ENCODE measurements around the gene NKPD1. TPM values are rescaled to one million over a fixed set of nuclear protein-coding genes. Genes with fewer than 3 reads are reported as not detected.

NKPD1 gene
- total and polyA plus RNA-seq, 2 donors (not counting 3 experiments of a cell fraction or from before 2014, with no cell fraction given): 0.04 TPM; not detected in 1

DNA sequence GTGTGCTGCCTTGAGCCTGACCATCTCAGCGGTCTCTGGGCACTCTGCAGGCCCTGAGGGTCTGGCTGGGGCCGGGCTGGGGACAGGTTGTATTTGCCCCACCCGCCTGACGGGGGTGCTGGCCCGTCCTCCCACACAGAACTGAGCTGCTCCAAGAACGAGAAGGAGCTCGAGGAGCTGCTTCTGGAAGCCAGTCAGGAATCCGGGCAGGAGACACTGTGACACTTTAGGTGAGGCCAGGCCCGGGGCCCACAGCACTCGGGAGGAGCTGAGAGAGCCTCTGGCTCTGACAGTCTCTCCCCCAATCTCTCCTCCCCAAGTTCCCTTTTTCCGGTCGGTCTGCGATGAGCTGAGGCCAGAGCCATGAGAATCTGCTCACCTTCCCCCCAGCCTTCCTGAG lies 14.5 kb downstream of the NKPD1 start:
- no peak for FAIRE-seq

DNA sequence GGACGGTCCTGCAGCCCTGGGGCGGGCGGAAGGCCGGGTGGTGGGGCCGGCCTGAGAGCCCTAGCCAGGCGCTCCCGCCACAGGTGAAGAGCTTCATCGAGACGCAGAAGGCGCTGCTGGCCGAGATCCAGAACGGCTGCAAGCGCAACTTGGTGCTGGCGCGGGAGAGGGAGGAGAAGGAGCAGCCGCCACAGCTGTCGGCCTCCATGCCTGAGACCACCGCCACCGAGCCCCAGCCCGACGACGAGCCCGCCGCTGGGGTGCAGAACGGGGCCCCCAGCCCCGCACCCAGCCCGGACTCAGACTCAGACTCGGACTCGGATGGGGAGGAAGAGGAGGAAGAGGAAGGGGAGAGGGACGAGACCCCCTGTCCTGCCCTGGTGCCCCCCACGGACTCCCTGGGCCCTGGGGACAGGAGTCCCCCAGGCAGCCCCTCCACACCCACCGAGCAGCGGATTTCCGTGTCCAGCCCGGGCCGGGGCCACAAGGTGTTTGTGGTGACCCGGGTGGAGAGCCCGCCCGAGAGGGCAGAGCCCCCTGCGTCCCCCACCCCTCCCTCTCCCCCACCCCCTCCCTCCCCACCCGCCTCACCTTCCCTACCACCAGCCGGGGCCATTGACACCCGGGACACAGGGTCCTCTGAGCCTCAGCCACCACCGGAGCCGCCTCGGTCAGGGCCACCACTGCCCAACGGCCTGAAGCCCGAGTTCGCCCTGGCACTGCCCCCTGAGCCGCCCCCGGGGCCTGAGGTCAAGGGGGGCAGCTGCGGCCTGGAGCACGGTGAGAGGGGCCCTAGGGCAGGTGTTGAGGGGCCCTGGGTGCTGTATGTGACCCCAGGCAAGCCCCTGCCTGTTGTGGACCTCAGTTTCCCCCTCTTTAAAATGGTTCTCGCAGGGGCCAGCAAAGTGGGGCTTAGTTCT lies 15.3 kb downstream of the NKPD1 start:
- dilution Hi-C loops (cut with MboI; ENCODE audit: extremely low pct_ligation_motif_present, low sequenced_read_pairs) (no loop called here), intact Hi-C loops (cut with micrococcal nuclease) (no loop called here)
- Histone ChIP-seq H3K4me2 (ENCODE audit: insufficient read depth, low read length) (no peak overlapping the region), H3K27me3 (ENCODE audit: control insufficient read depth in 2 of 2, insufficient read depth in 2 of 2, low read length in 2 of 2) (no peaks in the 10 kb centered on the region), H3K9me3 (replicated peaks; ENCODE audit: control insufficient read depth, insufficient read depth, low read length) (no peaks in the 10 kb centered on the region), H3K4me3 (replicated peaks in 1 of 3; ENCODE audit: insufficient read depth in 1 of 3, low read depth in 1 of 3, low read length in 3 of 3) (no peak overlapping the region), H2AFZ (ENCODE audit: low read depth, low read length) (no peak overlapping the region), H3K4me1 (ENCODE audit: control insufficient read depth, extremely low read depth, insufficient read depth, low read length) (no peaks in the 10 kb centered on the region), H3K9ac (replicated peaks; ENCODE audit: extremely low read depth, insufficient read depth, low read length) (no peak overlapping the region), H3K9me1 (replicated peaks; ENCODE audit: control insufficient read depth, extremely low read depth, insufficient read depth, low read length) (no peaks in the 10 kb centered on the region), H3K79me2 (ENCODE audit: control insufficient read depth, insufficient read depth, low read length) (no peaks in the 10 kb centered on the region), H3K27ac (ENCODE audit: insufficient read depth, low read depth, low read length) (no peak overlapping the region), H3K36me3 (ENCODE audit: control insufficient read depth in 2 of 2, extremely low read depth in 1 of 2, insufficient read depth in 2 of 2, low read length in 2 of 2) (peaks cover 2 to 17% of the 10 kb centered on the region in 2 experiments), H4K20me1 (replicated peaks; ENCODE audit: control insufficient read depth, extremely low read depth, insufficient read depth, low read length) (no peaks in the 10 kb centered on the region)
- CTCF ChIA-PET: no interaction called here
- BruUV-seq (replicated peaks): no TSS peak
- FAIRE-seq (no peak), DNase-seq (ENCODE audit: low read depth, low spot score) (no peak)
- POLR2A ChIA-PET: no interaction called here
- TF ChIP-seq JUN (IDR thresholded peaks at IDR 0.05; ENCODE audit: borderline replicate concordance, insufficient read depth, insufficient read length, low read depth) (no peak), MYC (IDR thresholded peaks at IDR 0.05; ENCODE audit: low read depth, low read length) (no peak), GATA2 (IDR thresholded peaks at IDR 0.05; ENCODE audit: insufficient read depth, insufficient read length, low read depth, low read length) (no peak), POLR2AphosphoS5 (IDR thresholded peaks at IDR 0.05; ENCODE audit: insufficient read depth, low read depth, low read length) (no peak), POLR2A (IDR thresholded peaks at IDR 0.05; ENCODE audit: low read depth, low read length) (no peak), EZH2 (IDR thresholded peaks at IDR 0.05; ENCODE audit: borderline replicate concordance, low read depth, low read length, severe bottlenecking) (no peak), FOS (IDR thresholded peaks at IDR 0.05; ENCODE audit: borderline replicate concordance, insufficient read depth, low read length) (no peak)
- TF ChIP-seq, protein P1, sequence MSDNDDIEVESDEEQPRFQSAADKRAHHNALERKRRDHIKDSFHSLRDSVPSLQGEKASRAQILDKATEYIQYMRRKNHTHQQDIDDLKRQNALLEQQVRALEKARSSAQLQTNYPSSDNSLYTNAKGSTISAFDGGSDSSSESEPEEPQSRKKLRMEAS (IDR thresholded peaks at IDR 0.05; ENCODE audit: insufficient read depth, insufficient read length): no peak
- TF ChIP-seq, protein P2, sequence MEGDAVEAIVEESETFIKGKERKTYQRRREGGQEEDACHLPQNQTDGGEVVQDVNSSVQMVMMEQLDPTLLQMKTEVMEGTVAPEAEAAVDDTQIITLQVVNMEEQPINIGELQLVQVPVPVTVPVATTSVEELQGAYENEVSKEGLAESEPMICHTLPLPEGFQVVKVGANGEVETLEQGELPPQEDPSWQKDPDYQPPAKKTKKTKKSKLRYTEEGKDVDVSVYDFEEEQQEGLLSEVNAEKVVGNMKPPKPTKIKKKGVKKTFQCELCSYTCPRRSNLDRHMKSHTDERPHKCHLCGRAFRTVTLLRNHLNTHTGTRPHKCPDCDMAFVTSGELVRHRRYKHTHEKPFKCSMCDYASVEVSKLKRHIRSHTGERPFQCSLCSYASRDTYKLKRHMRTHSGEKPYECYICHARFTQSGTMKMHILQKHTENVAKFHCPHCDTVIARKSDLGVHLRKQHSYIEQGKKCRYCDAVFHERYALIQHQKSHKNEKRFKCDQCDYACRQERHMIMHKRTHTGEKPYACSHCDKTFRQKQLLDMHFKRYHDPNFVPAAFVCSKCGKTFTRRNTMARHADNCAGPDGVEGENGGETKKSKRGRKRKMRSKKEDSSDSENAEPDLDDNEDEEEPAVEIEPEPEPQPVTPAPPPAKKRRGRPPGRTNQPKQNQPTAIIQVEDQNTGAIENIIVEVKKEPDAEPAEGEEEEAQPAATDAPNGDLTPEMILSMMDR (IDR thresholded peaks at IDR 0.05; ENCODE audit: extremely low read depth in 1 of 2, insufficient read depth in 1 of 2, low read depth in 1 of 2, low read length in 2 of 2): no peak

More for the DNA sequence above, 14.5 kb downstream of the NKPD1 start:
- TF ChIP-seq, protein P1 (IDR thresholded peaks at IDR 0.05; ENCODE audit: insufficient read depth, insufficient read length): no peak
- TF ChIP-seq EZH2 (IDR thresholded peaks at IDR 0.05; ENCODE audit: borderline replicate concordance, low read depth, low read length, severe bottlenecking) (no peak), POLR2A (IDR thresholded peaks at IDR 0.05; ENCODE audit: low read depth, low read length) (no peak), GATA2 (IDR thresholded peaks at IDR 0.05; ENCODE audit: insufficient read depth, insufficient read length, low read depth, low read length) (no peak), JUN (IDR thresholded peaks at IDR 0.05; ENCODE audit: borderline replicate concordance, insufficient read depth, insufficient read length, low read depth) (no peak), FOS (IDR thresholded peaks at IDR 0.05; ENCODE audit: borderline replicate concordance, insufficient read depth, low read length) (no peak), POLR2AphosphoS5 (IDR thresholded peaks at IDR 0.05; ENCODE audit: insufficient read depth, low read depth, low read length) (no peak)
- CTCF ChIA-PET: no interaction called here
- Histone ChIP-seq H3K4me1 (ENCODE audit: control insufficient read depth, extremely low read depth, insufficient read depth, low read length) (no peaks in the 10 kb centered on the region), H3K9ac (replicated peaks; ENCODE audit: extremely low read depth, insufficient read depth, low read length) (no peak overlapping the region), H3K4me2 (ENCODE audit: insufficient read depth, low read length) (no peak overlapping the region), H3K9me1 (replicated peaks; ENCODE audit: control insufficient read depth, extremely low read depth, insufficient read depth, low read length) (no peaks in the 10 kb centered on the region), H3K9me3 (replicated peaks; ENCODE audit: control insufficient read depth, insufficient read depth, low read length) (no peaks in the 10 kb centered on the region), H3K27ac (ENCODE audit: insufficient read depth, low read depth, low read length) (no peak overlapping the region), H2AFZ (ENCODE audit: low read depth, low read length) (no peak overlapping the region), H4K20me1 (replicated peaks; ENCODE audit: control insufficient read depth, extremely low read depth, insufficient read depth, low read length) (no peaks in the 10 kb centered on the region), H3K4me3 (replicated peaks in 1 of 3; ENCODE audit: insufficient read depth in 1 of 3, low read depth in 1 of 3, low read length in 3 of 3) (no peak overlapping the region), H3K27me3 (ENCODE audit: control insufficient read depth in 2 of 2, insufficient read depth in 2 of 2, low read length in 2 of 2) (no peaks in the 10 kb centered on the region), H3K79me2 (ENCODE audit: control insufficient read depth, insufficient read depth, low read length) (no peaks in the 10 kb centered on the region), H3K36me3 (ENCODE audit: control insufficient read depth in 2 of 2, extremely low read depth in 1 of 2, insufficient read depth in 2 of 2, low read length in 2 of 2) (peaks cover 2 to 17% of the 10 kb centered on the region in 2 experiments)
- no TSS peak for BruUV-seq (replicated peaks)
- DNase-seq (ENCODE audit: low read depth, low spot score): no peak
- intact Hi-C loops (cut with micrococcal nuclease) (no loop called here), dilution Hi-C loops (cut with MboI; ENCODE audit: extremely low pct_ligation_motif_present, low sequenced_read_pairs) (no loop called here)
- POLR2A ChIA-PET: no interaction called here

Data from endothelial cell of umbilical vein (primary cell).